HG03442 (cell line): ENCODE results near the gene KIFC3.
"Not testable (repeated sequence)": the region's sequence is repeated elsewhere in the genome, so short reads cannot be mapped to it uniquely, and the experiment has no call there.

Experiments used
- ATAC-seq: cut with Tn5 transposase; IDR thresholded peaks from one replicate; pipeline ENCODE4 v1.9.1; 2021; ENCODE audit warnings: mild to moderate bottlenecking, moderate library complexity; ENCODE audit not compliant: unreplicated experiment

KIFC3 gene

GRCh38 chr16:57788252-57788841 lies 13.9 kb downstream of the KIFC3 start:
- no peak for ATAC-seq

GRCh38 chr16:57787519-57787905 lies 14.8 kb downstream of the KIFC3 start:
- no peak for ATAC-seq

- ATAC-seq: no peak
Observed at GRCh38 chr16:57786632-57787518, 15.4 kb downstream of the KIFC3 start.

- no peak for ATAC-seq
Observed at GRCh38 chr16:57785924-57786323, 16.4 kb downstream of the KIFC3 start.

GRCh38 chr16:57785385-57785784 lies 16.9 kb downstream of the KIFC3 start:
- ATAC-seq: no peak

- no peak for ATAC-seq
Observed at GRCh38 chr16:57784334-57784733, 18.0 kb downstream of the KIFC3 start.

GRCh38 chr16:57783883-57784282 lies 18.4 kb downstream of the KIFC3 start:
- no peak for ATAC-seq

GRCh38 chr16:57783116-57783515 lies 19.2 kb downstream of the KIFC3 start:
- no peak for ATAC-seq

GRCh38 chr16:57782607-57783055 lies 19.7 kb downstream of the KIFC3 start:
- not testable (repeated sequence) for ATAC-seq

GRCh38 chr16:57781741-57782606 lies 20.3 kb downstream of the KIFC3 start:
- ATAC-seq: no peak

GRCh38 chr16:57781349-57781740 lies 20.9 kb downstream of the KIFC3 start:
- ATAC-seq: no peak

- ATAC-seq: not testable (repeated sequence)
Observed at GRCh38 chr16:57779836-57780235, 22.5 kb downstream of the KIFC3 start.

- ATAC-seq: no peak
Observed at GRCh38 chr16:57778658-57779057, 23.6 kb downstream of the KIFC3 start.

GRCh38 chr16:57775661-57776469 lies 26.4 kb downstream of the KIFC3 start:
- no peak for ATAC-seq

GRCh38 chr16:57774705-57775285 lies 27.5 kb downstream of the KIFC3 start:
- no peak for ATAC-seq

- ATAC-seq: no peak
Observed at GRCh38 chr16:57773655-57774295, 28.5 kb downstream of the KIFC3 start.

GRCh38 chr16:57773019-57773418 lies 29.3 kb downstream of the KIFC3 start:
- no peak for ATAC-seq

GRCh38 chr16:57771141-57771785 lies 31.0 kb downstream of the KIFC3 start:
- ATAC-seq: no peak

- ATAC-seq: no peak
Observed at GRCh38 chr16:57770361-57770760, 31.9 kb downstream of the KIFC3 start.
